ENCODE data around the gene SIGLEC14. TPM values are rescaled to one million over a fixed set of nuclear protein-coding genes. Genes with fewer than 3 reads are reported as not detected.

The SIGLEC14 gene
- total RNA-seq, 2 experiments from 2014 or later: 0.87 to 1.3 TPM

- H3K36me3 Mint-ChIP-seq (ENCODE audit: low read depth): peaks cover 24% of the 10 kb centered on the region
- no peak overlapping the region for H3K4me3 ChIP-seq (ENCODE audit: low read length)
- peaks cover 29% of the 10 kb centered on the region for H3K4me1 Mint-ChIP-seq (ENCODE audit: low read depth)
Observed at GRCh38 chr19:51595190-51596175, 51.1 kb downstream of the SIGLEC14 start.

GRCh38 chr19:51594774-51595109 lies 51.9 kb downstream of the SIGLEC14 start:
- ChIA-PET POLR2A (interaction anchor here (0.9 kb wide), 1 partner anchor 108 kb away, joined by 4 read pairs; no protein-coding TSS in a partner anchor), CTCF (no interaction called here)
- TF ChIP-seq CTCF (IDR thresholded peaks at IDR 0.05): no peak
- Mint-ChIP-seq H3K27ac (no peak overlapping the region), H3K27me3 (peaks cover 37% of the 10 kb centered on the region), H3K36me3 (ENCODE audit: low read depth) (peaks cover 24% of the 10 kb centered on the region), H3K4me1 (ENCODE audit: low read depth) (peaks cover 29% of the 10 kb centered on the region), H3K9me3 (no peaks in the 10 kb centered on the region), H3K4me3 (peak overlapping the region; percentile 94)
- Histone ChIP-seq H3K36me3 (ENCODE audit: insufficient read depth, low read length) (no peaks in the 10 kb centered on the region), H3K27me3 (ENCODE audit: control insufficient read depth in 1 of 2, insufficient read depth in 2 of 2, low read length in 2 of 2) (peaks cover 8 to 9% of the 10 kb centered on the region in 2 experiments), H3K4me3 (ENCODE audit: low read length) (peak overlapping the region; percentile 80), H3K4me1 (ENCODE audit: insufficient read depth, low read length) (peaks cover 21% of the 10 kb centered on the region), H3K9me3 (ENCODE audit: control insufficient read depth in 1 of 2, insufficient read depth in 1 of 2, low read length in 2 of 2) (peaks cover 8 to 27% of the 10 kb centered on the region in 2 experiments), H3K27ac (ENCODE audit: low read depth in 1 of 2, low read length in 2 of 2) (peak overlapping the region in 1 of 2 donors; percentile 42)
- no peak for ATAC-seq (ENCODE audit: poor library complexity)
- intact Hi-C loops (cut with DNase I, micrococcal nuclease): loop anchor here (1.0 to 10.0 kb wide), 10 partner anchors 23 to 1082 kb away; partner anchors contain the start of genes CTU1 (in 2 of the 2), ZNF175 (in 2 of the 2), ASPDH (in 1 of the 2) and CLDND2 (in 1 of the 2)
- no peak for DNase-seq

More at GRCh38 chr19:51595190-51596175, 51.1 kb downstream of the SIGLEC14 start:
- peak overlapping the region; percentile 94 for H3K4me3 Mint-ChIP-seq
- intact Hi-C loops (cut with DNase I, micrococcal nuclease): loop anchor here (2.0 to 10.0 kb wide), 5 partner anchors 25 to 487 kb away; partner anchors contain the start of genes CLDND2 (in 1 of the 2), CTU1 (in 1 of the 2), ETFB (in 1 of the 2) and ZNF175 (in 1 of the 2)
- H3K9me3 Mint-ChIP-seq: no peaks in the 10 kb centered on the region
- Histone ChIP-seq H3K9me3 (ENCODE audit: control insufficient read depth in 1 of 2, insufficient read depth in 1 of 2, low read length in 2 of 2) (peaks cover under 1 to 22% of the 10 kb centered on the region in 2 experiments), H3K27ac (ENCODE audit: low read depth in 1 of 2, low read length in 2 of 2) (no peak overlapping the region), H3K27me3 (ENCODE audit: control insufficient read depth in 1 of 2, insufficient read depth in 2 of 2, low read length in 2 of 2) (peaks cover 11 to 13% of the 10 kb centered on the region in 2 experiments), H3K4me1 (ENCODE audit: insufficient read depth, low read length) (peaks cover 21% of the 10 kb centered on the region), H3K36me3 (ENCODE audit: insufficient read depth, low read length) (no peaks in the 10 kb centered on the region)
- DNase-seq (no peak), ATAC-seq (ENCODE audit: poor library complexity) (no peak)
- ChIA-PET CTCF (no interaction called here), POLR2A (interaction anchor here (0.9 kb wide), 1 partner anchor 108 kb away, joined by 4 read pairs; no protein-coding TSS in a partner anchor)
- TF ChIP-seq CTCF (IDR thresholded peaks at IDR 0.05): no peak
- no peak overlapping the region for H3K27ac Mint-ChIP-seq
- peaks cover 44% of the 10 kb centered on the region for H3K27me3 Mint-ChIP-seq

GRCh38 chr19:51593969-51594773 lies 52.5 kb downstream of the SIGLEC14 start:
- peaks cover 12 to 27% of the 10 kb centered on the region in 2 experiments for H3K9me3 ChIP-seq (ENCODE audit: control insufficient read depth in 1 of 2, insufficient read depth in 1 of 2, low read length in 2 of 2)
- H3K4me1 ChIP-seq (ENCODE audit: insufficient read depth, low read length): peaks cover 21% of the 10 kb centered on the region
- ChIA-PET CTCF (no interaction called here), POLR2A (interaction anchor here (0.9 kb wide), 1 partner anchor 109 kb away, joined by 4 read pairs; no protein-coding TSS in a partner anchor)
- Mint-ChIP-seq H3K36me3 (ENCODE audit: low read depth) (peaks cover 30% of the 10 kb centered on the region), H3K4me1 (ENCODE audit: low read depth) (peaks cover 29% of the 10 kb centered on the region), H3K4me3 (peak overlapping the region; percentile 94), H3K27ac (peak overlapping the region; percentile 71), H3K27me3 (peaks cover 31% of the 10 kb centered on the region), H3K9me3 (peaks cover 3% of the 10 kb centered on the region)
- intact Hi-C loops (cut with DNase I, micrococcal nuclease): loop anchor here (1.0 to 10.0 kb wide), 9 partner anchors 23 to 1082 kb away; partner anchors contain the start of genes CTU1 (in 2 of the 2), ZNF175 (in 2 of the 2), ASPDH (in 1 of the 2) and CLDND2 (in 1 of the 2)
- ATAC-seq (ENCODE audit: poor library complexity) (peak; percentile 100), DNase-seq (peak; percentile 88 to 99 (median 95))
- H3K36me3 ChIP-seq (ENCODE audit: insufficient read depth, low read length): no peaks in the 10 kb centered on the region
- TF ChIP-seq CTCF (IDR thresholded peaks at IDR 0.05): no peak
- peaks cover 7 to 8% of the 10 kb centered on the region in 2 experiments for H3K27me3 ChIP-seq (ENCODE audit: control insufficient read depth in 1 of 2, insufficient read depth in 2 of 2, low read length in 2 of 2)
- H3K4me3 ChIP-seq (ENCODE audit: low read length): peak overlapping the region; percentile 80
- peak overlapping the region in 1 of 2 donors; percentile 42 for H3K27ac ChIP-seq (ENCODE audit: low read depth in 1 of 2, low read length in 2 of 2)

All from CD4-positive, alpha-beta T cell (primary cell).